Measurements from ENCODE around the gene SPTBN5.

Gene SPTBN5

GRCh38 chr15:41905036-41905793, 11.4 kb upstream of the SPTBN5 start:
- no peak overlapping the region for H3K27ac ChIP-seq (ENCODE audit: low read depth, low read length, poor library complexity, severe bottlenecking)

GRCh38 chr15:41904541-41905005, 10.7 kb upstream of the SPTBN5 start:
- no peaks in the 10 kb centered on the region for H3K79me2 ChIP-seq (ENCODE audit: insufficient read depth, low read length)
- no peak overlapping the region for H3K27ac ChIP-seq (ENCODE audit: low read depth, low read length, poor library complexity, severe bottlenecking)
- no peak overlapping the region for H3K4me2 ChIP-seq (ENCODE audit: low read length)
- peaks cover 8% of the 10 kb centered on the region for H3K9me3 ChIP-seq (ENCODE audit: low read length)
- H3K36me3 ChIP-seq (ENCODE audit: insufficient read depth, low read length): peaks cover 19% of the 10 kb centered on the region
- H3K9ac ChIP-seq (ENCODE audit: low read length): no peak overlapping the region
- H4K20me1 ChIP-seq (ENCODE audit: insufficient read depth, low read length): no peaks in the 10 kb centered on the region
- H3K4me1 ChIP-seq (ENCODE audit: insufficient read depth, low read length, severe bottlenecking): no peaks in the 10 kb centered on the region
- no peaks in the 10 kb centered on the region for H3K27me3 ChIP-seq (ENCODE audit: insufficient read depth, low read length)
- H2AFZ ChIP-seq (ENCODE audit: low read length): no peak overlapping the region
- no peak overlapping the region for H3K4me3 ChIP-seq (ENCODE audit: low read depth, low read length, poor library complexity, severe bottlenecking)
- H3K9me2 ChIP-seq (ENCODE audit: low read depth, low read length): no peaks in the 10 kb centered on the region
- no peaks in the 10 kb centered on the region for H3F3A ChIP-seq (ENCODE audit: insufficient read depth, low read length)
- TF ChIP-seq EZH2 (IDR thresholded peaks at IDR 0.05; ENCODE audit: borderline replicate concordance, low read length): no peak
- peak; percentile 89 for TF ChIP-seq CTCF (IDR thresholded peaks at IDR 0.05; ENCODE audit: low read length)

More at GRCh38 chr15:41905036-41905793, 11.4 kb upstream of the SPTBN5 start:
- H3K9me2 ChIP-seq (ENCODE audit: low read depth, low read length): no peaks in the 10 kb centered on the region
- no peak overlapping the region for H3K4me3 ChIP-seq (ENCODE audit: low read depth, low read length, poor library complexity, severe bottlenecking)
- no peak overlapping the region for H3K4me2 ChIP-seq (ENCODE audit: low read length)
- H3K27me3 ChIP-seq (ENCODE audit: insufficient read depth, low read length): no peaks in the 10 kb centered on the region
- no peak overlapping the region for H2AFZ ChIP-seq (ENCODE audit: low read length)
- peaks cover 19% of the 10 kb centered on the region for H3K36me3 ChIP-seq (ENCODE audit: insufficient read depth, low read length)
- no peak overlapping the region for H3K9ac ChIP-seq (ENCODE audit: low read length)
- no peaks in the 10 kb centered on the region for H3K4me1 ChIP-seq (ENCODE audit: insufficient read depth, low read length, severe bottlenecking)
- peaks cover 8% of the 10 kb centered on the region for H3K9me3 ChIP-seq (ENCODE audit: low read length)
- no peaks in the 10 kb centered on the region for H3F3A ChIP-seq (ENCODE audit: insufficient read depth, low read length)
- no peaks in the 10 kb centered on the region for H3K79me2 ChIP-seq (ENCODE audit: insufficient read depth, low read length)
- no peaks in the 10 kb centered on the region for H4K20me1 ChIP-seq (ENCODE audit: insufficient read depth, low read length)
- TF ChIP-seq CTCF (IDR thresholded peaks at IDR 0.05; ENCODE audit: low read length) (no peak), EZH2 (IDR thresholded peaks at IDR 0.05; ENCODE audit: borderline replicate concordance, low read length) (no peak)

GRCh38 chr15:41903782-41904181, 9.9 kb upstream of the SPTBN5 start:
- no peak overlapping the region for H3K4me2 ChIP-seq (ENCODE audit: low read length)
- no peak overlapping the region for H2AFZ ChIP-seq (ENCODE audit: low read length)
- H3K79me2 ChIP-seq (ENCODE audit: insufficient read depth, low read length): no peaks in the 10 kb centered on the region
- H3K27me3 ChIP-seq (ENCODE audit: insufficient read depth, low read length): no peaks in the 10 kb centered on the region
- no peaks in the 10 kb centered on the region for H3K9me2 ChIP-seq (ENCODE audit: low read depth, low read length)
- TF ChIP-seq CTCF (IDR thresholded peaks at IDR 0.05; ENCODE audit: low read length): no peak
- TF ChIP-seq EZH2 (IDR thresholded peaks at IDR 0.05; ENCODE audit: borderline replicate concordance, low read length): no peak
- no peaks in the 10 kb centered on the region for H3F3A ChIP-seq (ENCODE audit: insufficient read depth, low read length)
- H3K4me3 ChIP-seq (ENCODE audit: low read depth, low read length, poor library complexity, severe bottlenecking): no peak overlapping the region
- no peaks in the 10 kb centered on the region for H4K20me1 ChIP-seq (ENCODE audit: insufficient read depth, low read length)
- H3K27ac ChIP-seq (ENCODE audit: low read depth, low read length, poor library complexity, severe bottlenecking): no peak overlapping the region
- H3K36me3 ChIP-seq (ENCODE audit: insufficient read depth, low read length): peaks cover 19% of the 10 kb centered on the region
- no peak overlapping the region for H3K9ac ChIP-seq (ENCODE audit: low read length)
- peaks cover 8% of the 10 kb centered on the region for H3K9me3 ChIP-seq (ENCODE audit: low read length)
- no peaks in the 10 kb centered on the region for H3K4me1 ChIP-seq (ENCODE audit: insufficient read depth, low read length, severe bottlenecking)
